OCI-LY3 (cell line): ENCODE measurements around the gene RTF1.

ENCODE experiments used
- EZH2phosphoT487 ChIP-seq: fragments of 200-600 bp; shearing (Covaris generic); IDR thresholded peaks from 2 replicates; pipeline ENCODE4 v1.6.1; 2018; ENCODE audit warnings: antibody characterized with exemption, mixed run types, low read depth
- TF ChIP-seq, protein P1 (sequence below): fragments of 200-600, 300-600 bp; sonication (generic); IDR thresholded peaks from 2 replicates; pipeline ENCODE4 v1.5.1; 2014; ENCODE audit warnings: antibody characterized with exemption, low read length, low read depth

GRCh38 chr15:41392659-41393058 lies 24.2 kb upstream of the RTF1 start:
- TF ChIP-seq, protein P1, sequence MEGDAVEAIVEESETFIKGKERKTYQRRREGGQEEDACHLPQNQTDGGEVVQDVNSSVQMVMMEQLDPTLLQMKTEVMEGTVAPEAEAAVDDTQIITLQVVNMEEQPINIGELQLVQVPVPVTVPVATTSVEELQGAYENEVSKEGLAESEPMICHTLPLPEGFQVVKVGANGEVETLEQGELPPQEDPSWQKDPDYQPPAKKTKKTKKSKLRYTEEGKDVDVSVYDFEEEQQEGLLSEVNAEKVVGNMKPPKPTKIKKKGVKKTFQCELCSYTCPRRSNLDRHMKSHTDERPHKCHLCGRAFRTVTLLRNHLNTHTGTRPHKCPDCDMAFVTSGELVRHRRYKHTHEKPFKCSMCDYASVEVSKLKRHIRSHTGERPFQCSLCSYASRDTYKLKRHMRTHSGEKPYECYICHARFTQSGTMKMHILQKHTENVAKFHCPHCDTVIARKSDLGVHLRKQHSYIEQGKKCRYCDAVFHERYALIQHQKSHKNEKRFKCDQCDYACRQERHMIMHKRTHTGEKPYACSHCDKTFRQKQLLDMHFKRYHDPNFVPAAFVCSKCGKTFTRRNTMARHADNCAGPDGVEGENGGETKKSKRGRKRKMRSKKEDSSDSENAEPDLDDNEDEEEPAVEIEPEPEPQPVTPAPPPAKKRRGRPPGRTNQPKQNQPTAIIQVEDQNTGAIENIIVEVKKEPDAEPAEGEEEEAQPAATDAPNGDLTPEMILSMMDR, result no peak
- no peak for TF ChIP-seq EZH2phosphoT487
